GM20000 (cell line): ENCODE results near the gene PCED1B.
"Not testable (repeated sequence)": the region's sequence is repeated elsewhere in the genome, so short reads cannot be mapped to it uniquely, and the experiment has no call there.

ENCODE experiments used
- DNase-seq: peaks from one replicate; pipeline ENCODE4 v3.0.0; 2012; ENCODE audit warnings: low spot score
- CTCF ChIP-seq: IDR thresholded peaks from 2 replicates; pipeline ENCODE4 v1.5.1; 2012; ENCODE audit warnings: mild to moderate bottlenecking, control low read depth; ENCODE audit errors: extremely low read depth, missing control alignments

PCED1B gene

DNA sequence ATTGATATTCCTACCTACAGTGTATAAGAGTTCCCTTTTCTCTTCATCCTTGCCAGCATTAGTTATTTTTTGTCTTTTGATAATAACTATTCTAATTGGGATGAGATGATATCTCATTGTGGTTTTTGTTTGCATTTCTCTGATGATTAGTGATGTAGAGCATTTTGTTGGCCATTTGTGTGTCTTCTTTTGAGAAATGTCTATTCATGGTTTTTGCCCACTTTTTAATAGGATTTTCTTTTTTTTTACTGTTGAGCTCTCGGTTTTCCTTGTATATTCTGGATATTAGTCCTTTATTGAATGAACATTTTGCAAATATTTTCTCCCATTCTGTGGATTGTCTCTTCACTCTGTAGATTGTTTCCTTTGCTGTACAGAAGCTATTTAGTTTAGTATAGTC, 79.9 kb downstream of the PCED1B start:
- TF ChIP-seq CTCF: no peak
- no peak for DNase-seq

GRCh38 chr12:47160316-47161244, 81.2 kb downstream of the PCED1B start:
- no peak for DNase-seq
- TF ChIP-seq CTCF: no peak

GRCh38 chr12:47164116-47164515, 84.7 kb downstream of the PCED1B start:
- no peak for DNase-seq
- no peak for TF ChIP-seq CTCF

GRCh38 chr12:47164724-47165439, 85.5 kb downstream of the PCED1B start:
- no peak for TF ChIP-seq CTCF
- DNase-seq: no peak

DNA sequence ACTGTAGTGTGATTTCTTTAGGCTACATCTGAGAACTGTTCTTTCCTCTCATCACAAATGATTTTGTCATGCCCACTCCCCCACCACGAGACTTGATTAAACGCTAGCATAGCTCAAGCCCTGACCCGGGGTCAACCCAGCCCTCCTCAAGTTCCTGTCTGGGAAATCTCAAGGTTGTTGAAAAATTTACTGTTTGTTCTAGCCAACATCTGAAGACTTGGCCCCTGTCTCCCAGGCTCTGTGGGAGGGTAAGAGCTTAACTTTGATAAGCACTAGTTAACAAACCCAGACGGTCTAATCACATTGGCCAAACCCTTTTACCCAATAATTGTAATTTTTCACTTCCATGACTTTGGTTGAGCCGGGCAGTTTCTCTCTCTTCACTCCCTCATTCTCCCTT, 86.5 kb downstream of the PCED1B start:
- TF ChIP-seq CTCF: no peak
- no peak for DNase-seq

GRCh38 chr12:47166365-47166764, 86.9 kb downstream of the PCED1B start:
- no peak for TF ChIP-seq CTCF
- no peak for DNase-seq

DNA sequence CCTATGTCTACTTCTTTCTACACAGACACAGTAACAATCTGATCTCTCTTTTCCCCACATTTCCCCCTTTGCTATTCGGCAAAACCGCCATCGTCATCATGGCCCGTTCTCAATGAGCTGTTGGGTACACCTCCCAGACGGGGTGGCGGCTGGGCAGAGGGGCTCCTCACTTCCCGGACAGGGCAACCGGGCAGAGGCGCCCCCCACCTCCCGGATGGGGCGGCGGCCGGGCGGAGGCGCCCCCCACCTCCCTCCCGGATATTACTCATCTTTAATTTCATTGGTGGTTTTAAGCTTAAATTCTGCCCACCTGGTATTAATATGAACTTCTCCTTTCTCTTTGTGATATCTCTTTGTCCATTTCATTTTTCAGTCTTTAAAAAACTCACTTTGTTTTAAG, 90.9 kb downstream of the PCED1B start:
- DNase-seq: not testable (repeated sequence)
